WTC11 (cell line): ENCODE results near the gene NXN.

ENCODE experiments used
- CREB1 ChIP-seq: sonication (generic); formaldehyde crosslinking; IDR thresholded peaks from 2 replicates; pipeline ENCODE4 v1.8.0; 2023; ENCODE audit warnings: mild to moderate bottlenecking, missing genetic modification reagents
- TF ChIP-seq, protein P1 (sequence below): sonication (generic); formaldehyde crosslinking; IDR thresholded peaks from 2 replicates; pipeline ENCODE4 v1.8.1; 2023; ENCODE audit warnings: mild to moderate bottlenecking, missing genetic modification reagents, moderate library complexity
- TF ChIP-seq, protein P2 (sequence below): fragments of 250-450 bp; sonication (Bioruptor Pico); IDR thresholded peaks from 2 replicates; pipeline ENCODE4 v1.9.0; 2021; ENCODE audit warnings: mild to moderate bottlenecking
- TF ChIP-seq, protein P3 (sequence below): sonication (generic); formaldehyde crosslinking; IDR thresholded peaks from 2 replicates; pipeline ENCODE4 v1.8.0; 2022; ENCODE audit warnings: mild to moderate bottlenecking, missing genetic modification reagents
- TF ChIP-seq, protein P4 (sequence below): sonication (generic); formaldehyde crosslinking; conservative IDR thresholded peaks from 2 replicates; pipeline ENCODE4 v1.8.1; 2022; ENCODE audit warnings: mild to moderate bottlenecking, missing genetic modification reagents
- TF ChIP-seq, protein P5 (sequence below): fragments of 200-600 bp; IDR thresholded peaks from 2 replicates; pipeline ENCODE4 v1.8.0; 2022; ENCODE audit warnings: antibody characterized with exemption
- TF ChIP-seq, protein P6 (sequence below): sonication (generic); formaldehyde crosslinking; IDR thresholded peaks from 2 replicates; pipeline ENCODE4 v1.8.1; 2023; ENCODE audit warnings: mild to moderate bottlenecking, missing genetic modification reagents, moderate library complexity
- TF ChIP-seq, protein P7 (sequence below): sonication (generic); formaldehyde crosslinking; IDR thresholded peaks from 2 replicates; pipeline ENCODE4 v1.8.1; 2023; ENCODE audit warnings: mild to moderate bottlenecking, missing genetic modification reagents

DNA sequence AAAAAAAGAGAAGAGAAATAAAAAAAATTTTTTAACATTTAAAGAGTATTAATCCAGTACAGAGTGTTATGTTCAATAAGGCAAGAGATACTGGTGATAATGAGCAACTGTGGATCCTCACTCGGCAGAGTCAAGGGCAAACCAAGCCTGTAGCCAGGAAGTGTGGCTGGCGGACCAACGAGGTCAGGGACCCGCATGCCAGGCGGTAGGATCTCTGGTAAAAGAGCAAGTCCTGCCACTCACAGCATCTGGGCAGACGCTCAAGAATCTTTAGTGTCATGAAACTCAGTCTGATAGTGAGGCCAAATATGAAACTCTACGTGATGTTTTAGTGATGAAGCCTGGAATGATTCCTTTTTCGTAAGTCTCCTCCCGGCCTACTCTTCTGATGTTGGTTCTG is 219.2 kb downstream of the NXN start:
- TF ChIP-seq, protein P1, sequence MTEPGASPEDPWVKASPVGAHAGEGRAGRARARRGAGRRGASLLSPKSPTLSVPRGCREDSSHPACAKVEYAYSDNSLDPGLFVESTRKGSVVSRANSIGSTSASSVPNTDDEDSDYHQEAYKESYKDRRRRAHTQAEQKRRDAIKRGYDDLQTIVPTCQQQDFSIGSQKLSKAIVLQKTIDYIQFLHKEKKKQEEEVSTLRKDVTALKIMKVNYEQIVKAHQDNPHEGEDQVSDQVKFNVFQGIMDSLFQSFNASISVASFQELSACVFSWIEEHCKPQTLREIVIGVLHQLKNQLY (CRISPR knock-in tag), result no peak
- TF ChIP-seq, protein P2, sequence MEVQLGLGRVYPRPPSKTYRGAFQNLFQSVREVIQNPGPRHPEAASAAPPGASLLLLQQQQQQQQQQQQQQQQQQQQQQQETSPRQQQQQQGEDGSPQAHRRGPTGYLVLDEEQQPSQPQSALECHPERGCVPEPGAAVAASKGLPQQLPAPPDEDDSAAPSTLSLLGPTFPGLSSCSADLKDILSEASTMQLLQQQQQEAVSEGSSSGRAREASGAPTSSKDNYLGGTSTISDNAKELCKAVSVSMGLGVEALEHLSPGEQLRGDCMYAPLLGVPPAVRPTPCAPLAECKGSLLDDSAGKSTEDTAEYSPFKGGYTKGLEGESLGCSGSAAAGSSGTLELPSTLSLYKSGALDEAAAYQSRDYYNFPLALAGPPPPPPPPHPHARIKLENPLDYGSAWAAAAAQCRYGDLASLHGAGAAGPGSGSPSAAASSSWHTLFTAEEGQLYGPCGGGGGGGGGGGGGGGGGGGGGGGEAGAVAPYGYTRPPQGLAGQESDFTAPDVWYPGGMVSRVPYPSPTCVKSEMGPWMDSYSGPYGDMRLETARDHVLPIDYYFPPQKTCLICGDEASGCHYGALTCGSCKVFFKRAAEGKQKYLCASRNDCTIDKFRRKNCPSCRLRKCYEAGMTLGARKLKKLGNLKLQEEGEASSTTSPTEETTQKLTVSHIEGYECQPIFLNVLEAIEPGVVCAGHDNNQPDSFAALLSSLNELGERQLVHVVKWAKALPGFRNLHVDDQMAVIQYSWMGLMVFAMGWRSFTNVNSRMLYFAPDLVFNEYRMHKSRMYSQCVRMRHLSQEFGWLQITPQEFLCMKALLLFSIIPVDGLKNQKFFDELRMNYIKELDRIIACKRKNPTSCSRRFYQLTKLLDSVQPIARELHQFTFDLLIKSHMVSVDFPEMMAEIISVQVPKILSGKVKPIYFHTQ, result no peak
- TF ChIP-seq, protein P3, sequence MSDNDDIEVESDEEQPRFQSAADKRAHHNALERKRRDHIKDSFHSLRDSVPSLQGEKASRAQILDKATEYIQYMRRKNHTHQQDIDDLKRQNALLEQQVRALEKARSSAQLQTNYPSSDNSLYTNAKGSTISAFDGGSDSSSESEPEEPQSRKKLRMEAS, result no peak
- no peak for TF ChIP-seq CREB1 (CRISPR knock-in tag)
- TF ChIP-seq, protein P4, sequence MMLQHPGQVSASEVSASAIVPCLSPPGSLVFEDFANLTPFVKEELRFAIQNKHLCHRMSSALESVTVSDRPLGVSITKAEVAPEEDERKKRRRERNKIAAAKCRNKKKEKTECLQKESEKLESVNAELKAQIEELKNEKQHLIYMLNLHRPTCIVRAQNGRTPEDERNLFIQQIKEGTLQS (CRISPR knock-in tag), result no peak
- TF ChIP-seq, protein P5, sequence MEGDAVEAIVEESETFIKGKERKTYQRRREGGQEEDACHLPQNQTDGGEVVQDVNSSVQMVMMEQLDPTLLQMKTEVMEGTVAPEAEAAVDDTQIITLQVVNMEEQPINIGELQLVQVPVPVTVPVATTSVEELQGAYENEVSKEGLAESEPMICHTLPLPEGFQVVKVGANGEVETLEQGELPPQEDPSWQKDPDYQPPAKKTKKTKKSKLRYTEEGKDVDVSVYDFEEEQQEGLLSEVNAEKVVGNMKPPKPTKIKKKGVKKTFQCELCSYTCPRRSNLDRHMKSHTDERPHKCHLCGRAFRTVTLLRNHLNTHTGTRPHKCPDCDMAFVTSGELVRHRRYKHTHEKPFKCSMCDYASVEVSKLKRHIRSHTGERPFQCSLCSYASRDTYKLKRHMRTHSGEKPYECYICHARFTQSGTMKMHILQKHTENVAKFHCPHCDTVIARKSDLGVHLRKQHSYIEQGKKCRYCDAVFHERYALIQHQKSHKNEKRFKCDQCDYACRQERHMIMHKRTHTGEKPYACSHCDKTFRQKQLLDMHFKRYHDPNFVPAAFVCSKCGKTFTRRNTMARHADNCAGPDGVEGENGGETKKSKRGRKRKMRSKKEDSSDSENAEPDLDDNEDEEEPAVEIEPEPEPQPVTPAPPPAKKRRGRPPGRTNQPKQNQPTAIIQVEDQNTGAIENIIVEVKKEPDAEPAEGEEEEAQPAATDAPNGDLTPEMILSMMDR, result no peak
- TF ChIP-seq, protein P6, sequence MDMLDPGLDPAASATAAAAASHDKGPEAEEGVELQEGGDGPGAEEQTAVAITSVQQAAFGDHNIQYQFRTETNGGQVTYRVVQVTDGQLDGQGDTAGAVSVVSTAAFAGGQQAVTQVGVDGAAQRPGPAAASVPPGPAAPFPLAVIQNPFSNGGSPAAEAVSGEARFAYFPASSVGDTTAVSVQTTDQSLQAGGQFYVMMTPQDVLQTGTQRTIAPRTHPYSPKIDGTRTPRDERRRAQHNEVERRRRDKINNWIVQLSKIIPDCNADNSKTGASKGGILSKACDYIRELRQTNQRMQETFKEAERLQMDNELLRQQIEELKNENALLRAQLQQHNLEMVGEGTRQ, result no peak
- TF ChIP-seq, protein P7, sequence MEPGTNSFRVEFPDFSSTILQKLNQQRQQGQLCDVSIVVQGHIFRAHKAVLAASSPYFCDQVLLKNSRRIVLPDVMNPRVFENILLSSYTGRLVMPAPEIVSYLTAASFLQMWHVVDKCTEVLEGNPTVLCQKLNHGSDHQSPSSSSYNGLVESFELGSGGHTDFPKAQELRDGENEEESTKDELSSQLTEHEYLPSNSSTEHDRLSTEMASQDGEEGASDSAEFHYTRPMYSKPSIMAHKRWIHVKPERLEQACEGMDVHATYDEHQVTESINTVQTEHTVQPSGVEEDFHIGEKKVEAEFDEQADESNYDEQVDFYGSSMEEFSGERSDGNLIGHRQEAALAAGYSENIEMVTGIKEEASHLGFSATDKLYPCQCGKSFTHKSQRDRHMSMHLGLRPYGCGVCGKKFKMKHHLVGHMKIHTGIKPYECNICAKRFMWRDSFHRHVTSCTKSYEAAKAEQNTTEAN, result no peak
